Activated CD8-positive, alpha-beta memory T cell treated with anti-CD3 and anti-CD28 coated beads for 4 hours (primary cell): ENCODE data around the gene TMTC1.
"Not testable (repeated sequence)": the region's sequence is repeated elsewhere in the genome, so short reads cannot be mapped to it uniquely, and the experiment has no call there.

ENCODE experiments used
- DNase-seq, 2 donors: peaks; one replicate each; pipeline ENCODE4 v3.0.0-alpha.2; 2020; ENCODE audit warnings: low read depth in 2 of 2

The TMTC1 gene

DNA sequence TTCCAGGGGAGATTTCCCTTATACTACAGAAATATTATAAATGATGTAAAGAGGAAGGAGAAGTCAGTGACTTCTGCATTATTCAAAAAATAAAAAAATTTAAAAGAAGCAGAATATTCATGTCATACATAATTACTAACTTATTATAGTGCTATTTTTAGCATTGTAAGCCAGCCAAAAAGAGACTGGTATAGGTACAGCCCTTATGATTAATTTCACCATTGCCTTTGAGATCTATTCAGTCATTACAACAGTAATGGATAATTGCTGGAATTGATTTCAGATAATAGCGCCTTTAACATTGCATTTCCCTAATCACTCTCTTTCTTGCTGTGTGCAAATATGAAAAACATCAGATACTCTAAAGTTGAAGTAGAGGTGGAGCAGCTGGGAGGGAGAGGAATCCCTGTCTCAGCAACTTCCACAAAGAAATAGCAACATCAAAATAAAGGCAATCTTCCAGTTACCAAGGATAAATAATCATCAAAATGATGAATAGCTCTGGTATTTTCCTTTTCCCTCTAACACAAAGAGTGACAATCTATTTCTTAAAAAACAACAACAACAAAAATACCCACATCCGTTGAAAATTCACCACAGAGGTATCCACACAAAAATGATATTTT is 214.5 kb downstream of the TMTC1 start:
- no peak for DNase-seq

DNA sequence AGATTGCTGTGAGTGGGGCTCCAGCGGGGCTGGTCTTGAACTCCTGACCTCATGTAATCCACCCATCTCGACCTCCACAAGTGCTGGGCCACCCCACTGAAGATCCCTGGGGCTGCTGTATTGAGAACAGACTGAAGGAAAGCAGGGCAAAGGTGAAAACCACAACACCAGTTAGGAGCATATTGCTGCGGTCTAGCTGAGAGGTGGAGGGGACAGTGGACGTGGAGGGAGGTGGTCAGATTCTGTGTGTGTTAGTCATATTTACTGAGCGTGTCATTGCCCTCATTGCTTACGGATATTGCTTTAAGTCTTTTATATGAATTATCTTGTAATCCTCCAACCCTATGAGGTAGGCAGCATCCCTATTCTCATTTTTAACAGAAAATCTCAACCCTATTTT is 217.3 kb downstream of the TMTC1 start:
- no peak for DNase-seq

- no peak for DNase-seq
Measured at GRCh38 chr12:29565727-29566126, 218.0 kb downstream of the TMTC1 start.

DNA sequence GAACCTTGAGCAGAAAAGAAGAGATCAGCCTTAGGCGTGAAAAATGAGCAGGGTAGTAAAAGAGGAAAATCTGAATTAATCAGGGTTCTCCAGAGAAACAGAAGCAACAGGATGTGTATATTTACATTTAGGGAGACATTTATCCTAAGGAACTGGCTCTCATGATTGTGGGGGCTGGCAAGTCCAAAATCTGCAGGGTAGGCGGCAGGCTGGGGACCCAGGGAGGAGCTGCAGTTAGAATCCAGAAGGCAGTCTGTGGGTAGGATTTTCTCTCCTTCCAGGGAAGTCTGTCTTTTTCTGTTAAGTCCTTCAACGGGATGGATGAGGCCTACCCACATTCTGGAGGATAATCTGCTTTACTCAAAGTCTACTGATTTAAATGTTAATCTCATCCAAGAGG is 218.8 kb downstream of the TMTC1 start:
- no peak for DNase-seq

GRCh38 chr12:29563636-29564035 is 220.1 kb downstream of the TMTC1 start:
- DNase-seq: no peak

- DNase-seq: no peak
Measured at GRCh38 chr12:29563071-29563470, 220.7 kb downstream of the TMTC1 start.

DNA sequence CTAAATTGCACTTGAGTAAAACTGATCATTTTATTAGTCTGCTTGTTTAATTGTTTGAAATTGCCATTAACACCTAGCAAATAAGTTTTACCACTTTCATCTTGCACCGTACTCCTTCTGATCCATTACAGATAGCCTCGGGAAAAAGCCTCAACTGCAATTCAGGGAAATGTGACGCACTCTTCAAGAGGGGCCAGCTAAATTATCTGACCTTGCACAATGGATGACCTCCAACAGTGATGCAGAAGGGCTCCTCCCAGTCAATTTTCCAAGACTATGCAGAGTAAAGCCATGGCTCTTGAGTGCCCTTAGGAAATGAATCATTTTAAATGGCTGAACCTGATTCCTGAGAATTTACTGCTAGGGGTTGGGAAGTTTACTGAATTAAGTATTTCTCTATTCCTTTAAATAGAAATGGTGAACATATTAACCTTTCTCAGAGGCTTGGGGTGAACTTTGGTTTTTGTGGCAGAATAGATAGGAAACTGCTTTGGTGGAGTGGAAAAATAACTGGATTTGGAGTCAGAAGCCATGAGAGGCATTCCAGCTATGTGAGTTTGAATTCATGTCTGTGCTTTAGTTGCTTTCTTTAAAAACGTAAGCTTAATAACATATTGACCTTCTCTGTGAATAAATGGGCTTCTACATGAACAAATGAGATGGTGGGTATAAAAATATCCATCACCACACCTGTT is 221.5 kb downstream of the TMTC1 start:
- DNase-seq: no peak

- no peak for DNase-seq
Measured at GRCh38 chr12:29561664-29562071, 222.1 kb downstream of the TMTC1 start.

- no peak for DNase-seq
Measured at GRCh38 chr12:29559198-29559597, 224.5 kb downstream of the TMTC1 start.

- no peak for DNase-seq
Measured at GRCh38 chr12:29556363-29556762, 227.4 kb downstream of the TMTC1 start.

DNA sequence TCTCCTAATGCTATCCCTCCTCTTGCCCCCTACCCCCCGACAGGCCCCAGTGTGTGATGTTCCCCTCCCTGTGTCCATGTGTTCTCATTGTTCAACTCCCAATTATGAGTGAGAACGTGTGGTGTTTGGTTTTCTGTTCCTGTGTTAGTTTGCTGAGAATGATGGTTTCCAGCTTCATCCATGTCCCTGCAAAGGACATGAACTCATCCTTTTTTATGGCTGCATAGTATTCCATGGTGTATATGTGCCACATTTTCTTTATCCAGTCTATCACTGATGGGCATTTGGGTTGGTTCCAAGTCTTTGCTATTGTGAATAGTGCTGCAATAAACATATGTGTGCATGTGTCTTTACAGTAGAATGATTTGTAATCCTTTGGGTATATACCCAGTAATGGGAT is 228.3 kb downstream of the TMTC1 start:
- DNase-seq: not testable (repeated sequence)

DNA sequence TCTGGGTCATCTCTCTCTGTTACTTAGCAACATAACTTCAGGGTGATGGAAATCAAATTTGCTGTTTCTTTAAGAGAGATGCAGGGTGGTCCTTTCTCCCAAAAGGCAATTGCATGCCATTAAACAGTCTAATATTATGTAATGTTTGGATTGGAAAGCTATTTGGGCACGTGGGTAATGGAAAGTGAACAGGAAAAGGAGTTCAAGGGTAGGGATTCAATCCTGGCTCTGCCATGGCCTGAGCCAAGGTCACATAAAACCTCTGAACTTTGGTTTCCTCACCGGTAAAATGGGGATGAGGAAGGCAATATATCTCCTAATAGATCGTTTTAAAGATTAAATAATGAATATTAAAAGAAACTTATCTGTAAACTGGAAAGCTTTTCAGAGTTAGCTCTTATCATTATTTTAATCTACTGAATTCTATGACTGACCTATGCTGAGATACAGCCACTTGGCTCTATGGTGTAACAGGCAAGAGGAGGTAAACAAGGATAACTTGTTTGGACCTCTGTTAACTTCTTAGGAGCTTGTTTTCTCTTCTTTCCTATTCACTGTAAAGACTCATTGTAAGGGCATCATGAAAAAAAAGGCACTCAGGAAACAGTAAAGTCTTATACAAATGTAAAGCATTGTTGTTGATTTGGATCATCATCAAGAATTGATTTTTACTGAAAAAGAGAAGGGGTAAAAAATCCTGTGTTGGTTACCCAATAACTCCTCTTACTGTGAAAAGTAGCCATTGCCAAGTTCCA is 230.6 kb downstream of the TMTC1 start:
- no peak for DNase-seq

GRCh38 chr12:29552324-29552927 is 231.3 kb downstream of the TMTC1 start:
- peak; percentile 18 to 21 for DNase-seq

DNA sequence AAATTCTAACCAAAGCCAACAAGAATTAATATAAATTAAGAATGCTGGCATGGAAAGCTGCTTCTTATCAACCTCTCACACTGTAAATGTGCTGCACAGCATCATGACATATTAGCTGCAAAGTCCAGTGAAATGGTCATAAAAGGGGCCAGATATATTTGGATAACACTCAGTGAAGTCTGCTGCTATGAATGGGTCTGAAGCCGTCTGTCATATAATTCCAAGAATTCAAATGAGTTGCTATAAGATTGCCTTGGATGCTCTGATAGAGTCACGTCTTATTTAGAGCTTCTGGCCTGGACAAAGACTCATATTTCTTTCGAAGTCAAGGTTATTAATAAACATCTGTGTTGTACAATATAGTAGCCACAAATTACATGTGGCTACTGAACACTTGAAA is 231.9 kb downstream of the TMTC1 start:
- no peak for DNase-seq

GRCh38 chr12:29547864-29548263 is 235.9 kb downstream of the TMTC1 start:
- DNase-seq: no peak

GRCh38 chr12:29547151-29547632 is 236.6 kb downstream of the TMTC1 start:
- DNase-seq: no peak

GRCh38 chr12:29546000-29546399 is 237.7 kb downstream of the TMTC1 start:
- no peak for DNase-seq

DNA sequence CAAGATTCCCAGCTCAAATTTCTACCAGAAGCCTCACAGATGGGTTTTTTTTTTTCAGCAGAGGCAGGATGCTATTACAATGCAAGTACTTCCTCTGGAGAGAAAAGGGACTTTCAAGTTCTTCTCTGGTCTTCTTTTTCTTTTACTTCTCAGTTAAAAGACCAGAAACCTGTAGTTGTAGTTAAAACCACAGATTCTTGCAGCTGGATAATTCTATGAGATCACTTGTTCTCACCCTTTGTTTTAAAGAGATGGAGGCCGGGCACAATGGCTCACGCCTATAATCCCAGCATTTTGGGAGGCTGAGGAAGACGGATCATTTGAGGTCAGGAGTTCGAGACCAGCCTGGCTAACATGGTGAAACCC is 238.7 kb downstream of the TMTC1 start:
- no peak for DNase-seq

DNA sequence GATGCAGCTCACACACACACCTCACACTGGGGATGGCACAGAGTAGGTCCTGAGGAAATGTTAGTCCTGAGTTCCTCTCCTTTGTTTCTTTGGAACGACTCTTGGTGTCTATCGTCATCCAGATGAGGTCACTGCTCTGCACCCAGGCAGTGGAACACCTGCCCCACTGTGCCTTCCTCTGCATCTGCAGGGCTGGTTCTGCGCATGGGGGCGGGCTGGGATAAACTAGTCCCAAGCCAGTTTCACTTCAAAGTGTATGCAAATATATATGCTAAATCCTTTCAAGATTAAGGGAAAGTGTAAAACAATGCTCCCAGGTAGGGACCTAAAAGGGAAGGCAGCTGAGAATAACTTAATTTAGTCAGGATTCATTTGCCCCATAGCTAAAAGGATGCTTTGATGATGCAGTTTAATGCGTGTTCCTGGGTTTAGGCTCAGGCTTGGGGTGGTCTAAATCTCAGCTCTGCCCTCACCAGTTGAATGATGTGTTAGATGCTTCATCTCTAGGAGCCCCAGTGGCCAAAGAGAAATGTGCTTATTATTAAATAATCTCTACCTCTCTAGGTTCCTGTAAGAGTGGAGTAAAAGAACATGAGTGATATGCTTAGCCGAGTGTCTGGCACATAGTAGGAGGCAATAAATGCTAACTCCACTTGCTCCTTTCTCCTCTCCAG is 239.2 kb downstream of the TMTC1 start:
- DNase-seq: no peak

DNA sequence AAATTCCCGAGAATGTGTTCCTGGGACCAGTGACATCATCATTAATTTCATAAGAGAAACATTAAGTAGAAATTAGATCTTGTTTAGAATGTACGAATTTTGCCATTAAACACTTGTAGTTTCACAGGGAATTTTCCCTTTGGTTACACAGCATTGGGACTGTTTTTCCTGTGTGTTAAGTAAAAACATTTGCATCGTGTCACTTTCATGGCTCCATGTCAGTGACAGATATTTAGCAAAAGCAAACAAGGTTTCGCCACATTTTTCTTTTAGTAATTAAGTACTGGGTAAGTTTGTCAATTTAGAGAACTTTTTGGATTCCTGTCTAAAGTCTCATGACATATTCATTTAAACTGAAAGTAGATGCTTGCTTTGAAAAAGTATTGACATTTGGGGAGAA is 240.7 kb downstream of the TMTC1 start:
- DNase-seq: no peak

DNA sequence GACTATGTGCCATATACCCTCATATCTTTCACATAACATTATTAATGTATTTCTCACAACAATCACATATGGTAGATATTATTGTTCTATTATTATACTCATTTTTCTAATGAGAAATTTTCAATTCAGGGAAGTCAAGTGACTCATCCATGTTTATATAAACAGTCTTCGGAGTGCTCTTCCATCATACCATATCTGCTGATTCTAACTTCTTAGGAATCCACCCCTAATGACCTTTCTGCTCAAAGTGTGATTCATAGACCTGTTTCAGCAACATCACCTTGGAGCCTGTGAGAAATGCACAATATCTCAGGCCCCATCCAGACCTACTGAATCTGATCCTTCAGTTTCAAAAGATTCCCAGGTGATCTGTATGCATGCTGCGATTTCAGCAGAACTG is 246.4 kb downstream of the TMTC1 start:
- DNase-seq: no peak

DNA sequence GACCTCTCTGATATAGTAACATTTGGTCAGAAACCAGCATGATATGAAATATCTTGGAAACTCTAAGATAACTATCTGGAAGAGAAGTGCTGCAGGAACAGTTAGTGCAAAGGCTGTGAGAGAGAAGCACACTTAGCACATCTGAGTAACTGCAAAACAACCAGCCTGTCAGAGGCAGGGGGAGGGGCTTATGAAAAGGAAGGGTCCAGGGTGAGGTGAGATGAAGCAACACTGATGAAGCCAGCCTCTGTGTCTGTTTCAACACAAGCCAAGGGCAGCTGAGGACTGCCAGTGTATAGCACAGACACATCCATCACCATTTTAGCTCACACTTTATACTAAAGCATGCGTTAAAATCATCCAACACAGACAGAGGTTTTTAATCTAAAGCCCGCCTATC is 248.8 kb downstream of the TMTC1 start:
- DNase-seq: no peak
